IMR-90 (cell line): ENCODE results near the gene KIAA1614.

ENCODE experiments used
- CEBPB ChIP-seq: IDR thresholded peaks from 2 replicates; pipeline ENCODE4 v1.6.1; 2012; ENCODE audit warnings: low read depth, low read length, improper control_type of control experiment
- CTCF ChIP-seq: conservative IDR thresholded peaks from 2 replicates; pipeline ENCODE4 v1.5.1; 2012; ENCODE audit warnings: mild to moderate bottlenecking, low read depth, low read length, improper control_type of control experiment
- MXI1 ChIP-seq: IDR thresholded peaks from 2 replicates; pipeline ENCODE4 v1.6.1; 2012; ENCODE audit warnings: low read depth, mild to moderate bottlenecking, low read length, moderate library complexity, borderline replicate concordance
- POLR2A ChIP-seq: IDR thresholded peaks from 2 replicates; pipeline ENCODE4 v1.6.1; 2012; ENCODE audit warnings: mild to moderate bottlenecking, low read depth, low read length
- USF2 ChIP-seq: fragments of 150-350 bp; IDR thresholded peaks from 2 replicates; pipeline ENCODE4 v1.6.1; 2017; ENCODE audit warnings: mild to moderate bottlenecking, antibody characterized with exemption, low read length, low read depth

- TF ChIP-seq CTCF: no peak
- TF ChIP-seq CEBPB: no peak
- no peak for TF ChIP-seq USF2
- TF ChIP-seq MXI1: no peak
- TF ChIP-seq POLR2A: no peak
Measured at GRCh38 chr1:180937624-180938225, 25.0 kb downstream of the KIAA1614 start.
